ENCODE data around the gene PAQR9.

Gene PAQR9

DNA sequence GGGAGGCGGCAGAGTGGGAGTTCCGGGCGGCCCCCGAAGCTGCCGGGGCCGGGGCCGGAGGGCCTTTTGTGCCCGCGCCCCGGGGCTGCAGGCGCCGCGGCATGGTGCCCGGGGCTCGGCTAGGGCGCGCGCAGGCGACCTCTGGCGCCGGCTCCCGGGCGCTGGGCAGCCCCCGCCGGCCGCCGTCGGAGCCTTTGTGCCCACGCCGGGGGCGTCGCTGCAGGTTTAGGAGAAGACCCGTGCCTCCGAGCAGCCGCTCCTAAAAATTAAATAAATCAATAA, 299 bp downstream of the PAQR9 start:
- H3K4me3 ChIP-seq (ENCODE audit: low read depth, low read length) = peak overlapping the region; percentile 49
- in situ Hi-C loops (cut with HindIII; ENCODE audit: low sequenced_read_pairs) = no loop called here
- no peak for DNase-seq (ENCODE audit: low read depth, low spot score)
- TF ChIP-seq, protein P1, sequence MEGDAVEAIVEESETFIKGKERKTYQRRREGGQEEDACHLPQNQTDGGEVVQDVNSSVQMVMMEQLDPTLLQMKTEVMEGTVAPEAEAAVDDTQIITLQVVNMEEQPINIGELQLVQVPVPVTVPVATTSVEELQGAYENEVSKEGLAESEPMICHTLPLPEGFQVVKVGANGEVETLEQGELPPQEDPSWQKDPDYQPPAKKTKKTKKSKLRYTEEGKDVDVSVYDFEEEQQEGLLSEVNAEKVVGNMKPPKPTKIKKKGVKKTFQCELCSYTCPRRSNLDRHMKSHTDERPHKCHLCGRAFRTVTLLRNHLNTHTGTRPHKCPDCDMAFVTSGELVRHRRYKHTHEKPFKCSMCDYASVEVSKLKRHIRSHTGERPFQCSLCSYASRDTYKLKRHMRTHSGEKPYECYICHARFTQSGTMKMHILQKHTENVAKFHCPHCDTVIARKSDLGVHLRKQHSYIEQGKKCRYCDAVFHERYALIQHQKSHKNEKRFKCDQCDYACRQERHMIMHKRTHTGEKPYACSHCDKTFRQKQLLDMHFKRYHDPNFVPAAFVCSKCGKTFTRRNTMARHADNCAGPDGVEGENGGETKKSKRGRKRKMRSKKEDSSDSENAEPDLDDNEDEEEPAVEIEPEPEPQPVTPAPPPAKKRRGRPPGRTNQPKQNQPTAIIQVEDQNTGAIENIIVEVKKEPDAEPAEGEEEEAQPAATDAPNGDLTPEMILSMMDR (IDR thresholded peaks at IDR 0.05; ENCODE audit: low read depth, low read length) = no peak

DNA sequence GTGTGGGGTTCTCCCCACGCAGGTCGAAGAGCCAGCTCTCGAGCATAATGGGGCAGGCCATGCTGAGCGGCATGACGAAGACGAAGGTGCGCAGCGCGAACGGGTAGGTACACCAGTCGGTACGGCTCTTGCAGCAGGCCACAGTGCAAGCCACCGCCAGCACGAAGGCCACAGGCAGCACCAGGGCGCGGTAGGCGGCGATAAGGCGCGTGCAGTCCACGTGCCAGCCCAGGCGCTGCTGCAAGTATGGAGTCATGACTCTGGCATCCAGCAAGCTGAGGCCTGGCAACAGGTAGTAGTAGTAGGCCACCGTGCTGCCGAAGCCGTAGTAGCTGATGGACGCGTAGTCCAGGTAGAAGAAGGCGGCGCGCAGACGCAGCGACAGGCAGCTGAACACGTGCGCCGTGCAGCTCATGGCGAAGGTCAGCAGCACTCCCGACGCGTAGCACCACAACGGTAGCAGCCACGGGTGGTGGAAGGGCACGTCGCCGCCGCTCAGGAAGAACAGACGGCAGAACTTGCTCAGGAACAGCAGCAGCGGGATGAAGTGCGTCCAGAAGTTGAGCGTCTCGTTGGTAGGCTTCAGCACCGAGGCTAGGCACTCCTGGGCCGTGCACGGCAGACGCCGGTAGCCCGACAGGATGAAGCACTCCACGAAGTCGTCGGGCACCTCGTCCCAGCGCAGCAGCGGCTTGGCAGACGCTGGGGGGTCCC, 797 bp downstream of the PAQR9 start:
- TF ChIP-seq, protein P1 (IDR thresholded peaks at IDR 0.05; ENCODE audit: low read depth, low read length) = no peak
- no peak for DNase-seq (ENCODE audit: low read depth, low spot score)
- in situ Hi-C loops (cut with HindIII; ENCODE audit: low sequenced_read_pairs) = no loop called here
- no peak overlapping the region for H3K4me3 ChIP-seq (ENCODE audit: low read depth, low read length)

DNA sequence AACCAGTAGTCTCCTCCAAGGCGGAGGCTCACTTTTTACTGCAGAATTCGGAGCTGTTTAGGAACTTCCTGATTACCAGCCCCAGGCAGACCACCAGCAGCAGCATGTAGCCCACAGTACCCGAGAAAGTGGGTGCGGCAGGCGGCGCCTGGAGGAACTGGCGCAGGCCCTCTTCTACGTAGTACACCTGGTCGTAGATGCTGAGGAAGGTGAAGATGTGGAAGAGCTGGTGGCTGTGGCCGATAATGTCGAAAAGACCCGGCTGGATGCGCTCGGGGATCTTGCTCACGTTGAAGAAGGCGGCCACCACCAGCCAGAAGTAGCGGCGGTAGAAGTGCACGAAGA, 1.3 kb downstream of the PAQR9 start:
- DNase-seq (ENCODE audit: low read depth, low spot score) = no peak
- TF ChIP-seq, protein P1 (IDR thresholded peaks at IDR 0.05; ENCODE audit: low read depth, low read length) = no peak
- H3K4me3 ChIP-seq (ENCODE audit: low read depth, low read length) = no peak overlapping the region
- in situ Hi-C loops (cut with HindIII; ENCODE audit: low sequenced_read_pairs) = no loop called here

DNA sequence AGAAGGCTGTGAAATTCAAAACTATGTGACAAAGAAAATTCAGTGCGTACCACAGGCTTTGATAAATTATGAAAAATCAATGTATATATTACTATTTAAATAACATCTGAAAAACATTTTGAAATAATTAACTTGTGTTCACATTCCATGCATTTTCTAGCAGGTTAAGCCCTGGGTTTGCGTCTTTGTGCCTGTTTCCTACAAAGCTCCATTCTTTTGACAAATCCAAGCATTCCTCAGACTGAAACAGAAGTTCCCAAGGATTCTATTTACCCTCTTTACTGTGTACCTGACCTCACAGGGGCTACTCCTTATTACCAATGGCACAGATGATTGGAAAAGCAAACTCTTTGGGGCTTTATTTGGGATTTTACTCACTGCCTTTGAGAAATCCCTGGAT, 1.9 kb downstream of the PAQR9 start:
- TF ChIP-seq, protein P1 (IDR thresholded peaks at IDR 0.05; ENCODE audit: low read depth, low read length) = no peak
- H3K4me3 ChIP-seq (ENCODE audit: low read depth, low read length) = no peak overlapping the region
- no peak for DNase-seq (ENCODE audit: low read depth, low spot score)
- in situ Hi-C loops (cut with HindIII; ENCODE audit: low sequenced_read_pairs) = no loop called here

DNA sequence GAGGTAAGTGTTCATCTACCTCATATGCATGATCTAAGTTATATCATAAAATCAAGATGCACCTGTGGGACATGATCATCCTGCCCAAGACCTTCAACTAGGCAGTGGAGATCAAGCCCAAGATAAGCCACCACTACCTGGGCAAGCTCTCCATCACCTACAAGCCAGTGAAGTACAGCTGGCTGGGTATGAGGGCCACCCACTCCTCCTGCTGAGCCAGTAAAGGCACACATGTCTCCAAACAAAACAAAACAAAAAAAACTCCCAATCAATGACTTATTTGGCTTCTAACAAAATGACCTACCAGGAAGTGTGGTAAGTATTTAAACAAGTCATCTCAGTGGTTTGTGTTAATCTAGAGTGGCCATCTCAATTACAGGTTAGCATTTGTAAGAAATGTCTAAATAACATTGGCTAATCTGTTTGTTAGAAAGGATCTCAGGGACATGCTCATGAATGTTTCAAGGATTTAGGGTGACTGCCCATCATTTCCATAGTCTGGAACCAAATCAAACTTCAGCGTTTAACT, 3.1 kb downstream of the PAQR9 start:
- in situ Hi-C loops (cut with HindIII; ENCODE audit: low sequenced_read_pairs) = no loop called here
- no peak for DNase-seq (ENCODE audit: low read depth, low spot score)
- TF ChIP-seq, protein P1 (IDR thresholded peaks at IDR 0.05; ENCODE audit: low read depth, low read length) = no peak
- H3K4me3 ChIP-seq (ENCODE audit: low read depth, low read length) = no peak overlapping the region

DNA sequence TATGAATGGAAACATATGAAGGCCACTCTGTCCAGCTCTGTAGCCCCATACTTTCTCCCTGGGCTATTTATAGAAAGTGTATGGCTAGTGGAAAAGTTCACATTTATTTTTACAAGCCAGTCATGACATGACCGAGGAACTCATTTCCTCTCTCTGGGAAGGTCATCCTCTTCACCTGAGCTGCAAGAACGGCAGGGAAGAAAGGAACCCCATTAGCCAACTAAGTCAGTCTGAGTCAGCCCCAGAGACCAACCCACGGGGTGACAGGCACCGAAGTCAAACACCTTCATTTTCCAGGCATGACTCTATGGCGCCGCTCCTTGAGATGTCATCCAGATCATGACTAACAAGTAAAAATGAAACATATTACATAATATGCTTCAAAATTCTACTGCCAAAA, 4.8 kb downstream of the PAQR9 start:
- TF ChIP-seq, protein P1 (IDR thresholded peaks at IDR 0.05; ENCODE audit: low read depth, low read length) = no peak
- in situ Hi-C loops (cut with HindIII; ENCODE audit: low sequenced_read_pairs) = no loop called here
- H3K4me3 ChIP-seq (ENCODE audit: low read depth, low read length) = no peak overlapping the region
- peak; percentile 30 for DNase-seq (ENCODE audit: low read depth, low spot score)

All from astrocyte of the spinal cord (primary cell).